ENCODE results near the gene MAGI2. TPM values are rescaled to one million over a fixed set of nuclear protein-coding genes. Genes with fewer than 3 reads are reported as not detected.

MAGI2 gene
- total RNA-seq, 1 experiment from 2014 or later, result 14.3 TPM

DNA sequence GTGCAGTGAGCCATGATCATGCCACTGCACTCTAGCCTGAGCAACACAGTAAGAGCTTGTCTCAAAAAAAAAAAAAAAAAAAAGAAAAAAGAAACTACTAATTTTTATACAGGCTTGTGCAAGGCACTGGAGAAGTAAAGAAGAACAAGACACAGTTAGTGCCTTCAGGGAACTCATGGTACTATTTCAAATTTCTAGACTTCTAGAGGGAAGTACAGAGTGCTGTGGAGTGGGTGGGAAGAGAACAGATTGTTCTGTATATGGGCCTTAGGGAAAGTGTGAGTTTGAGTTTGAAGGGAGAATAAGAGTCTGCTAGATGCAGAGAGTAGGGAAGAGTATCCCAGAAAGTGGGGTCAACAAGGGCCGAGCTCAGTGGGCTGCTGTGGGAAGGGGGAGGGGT lies 1420.1 kb downstream of the MAGI2 start:
- H3T11ph ChIP-seq (ENCODE audit: low read length), result no peak overlapping the region
- H2AK5ac ChIP-seq (ENCODE audit: insufficient read length, low read length), result no peak overlapping the region
- H2AFZ ChIP-seq (ENCODE audit: low read length), result no peak overlapping the region
- no peak overlapping the region for H3K18ac ChIP-seq (ENCODE audit: insufficient read length, low read depth, low read length)
- peaks cover 3% of the 10 kb centered on the region; the same call in 1 of the 2 replicates for H3K4me1 ChIP-seq (ENCODE audit: insufficient read depth, low read length)
- no peak for DNase-seq
- no peaks in the 10 kb centered on the region for H3K79me2 ChIP-seq (ENCODE audit: insufficient read depth, low read length)
- no peak overlapping the region for H2BK120ac ChIP-seq (ENCODE audit: low read depth, low read length, poor library complexity, severe bottlenecking)
- no peak overlapping the region for H3K23ac ChIP-seq (ENCODE audit: insufficient read length, low read depth, low read length)
- H3K27me3 Mint-ChIP-seq (ENCODE audit: low read depth), result no peaks in the 10 kb centered on the region; the same call in none of the 2 replicates
- no peak for TF ChIP-seq CTCF (conservative IDR thresholded peaks at IDR 0.05)
- H4K8ac ChIP-seq (replicated peaks; ENCODE audit: insufficient read length, low read depth, low read length), result no peak overlapping the region
- WGBS (ENCODE audit: extremely low coverage, insufficient read length, low lambda C conversion rate), result no CpG with 5 or more reads among the region's 1 CpG
- H3K9me3 Mint-ChIP-seq, result no peaks in the 10 kb centered on the region; a peak in 1 of 5 replicates
- H3K4me3 Mint-ChIP-seq, result no peak overlapping the region
- no peak overlapping the region for H2BK20ac ChIP-seq (ENCODE audit: low read depth, low read length, poor library complexity, severe bottlenecking)
- H3K9me3 ChIP-seq (ENCODE audit: control insufficient read depth, low read depth, low read length), result no peaks in the 10 kb centered on the region
- no peaks in the 10 kb centered on the region for H4K20me1 ChIP-seq (ENCODE audit: control insufficient read depth, insufficient read depth, insufficient read length)
- peaks cover 22 to 24% of the 10 kb centered on the region in 2 experiments for H3K4me1 Mint-ChIP-seq
- no peak overlapping the region for H3K56ac ChIP-seq (ENCODE audit: insufficient read length, low read depth, low read length)
- H4K91ac ChIP-seq (ENCODE audit: insufficient read length, low read depth, low read length), result no peak overlapping the region
- H4K5ac ChIP-seq (ENCODE audit: insufficient read length, low read depth, low read length), result no peak overlapping the region
- no peaks in the 10 kb centered on the region for H3K23me2 ChIP-seq (ENCODE audit: insufficient read length, low read depth, low read length, poor library complexity, severe bottlenecking)
- H3K4ac ChIP-seq (ENCODE audit: low read depth, low read length), result no peak overlapping the region
- no peak overlapping the region for H3K14ac ChIP-seq (ENCODE audit: insufficient read depth, low read length)
- no peaks in the 10 kb centered on the region for H3K36me3 Mint-ChIP-seq (ENCODE audit: insufficient read depth in 1 of 3, low read depth in 3 of 3)
- H2BK15ac ChIP-seq (ENCODE audit: low read depth, low read length), result no peak overlapping the region
- no peaks in the 10 kb centered on the region for H3K27me3 ChIP-seq (ENCODE audit: insufficient read depth, low read length)
- no peak overlapping the region for H2BK12ac ChIP-seq (ENCODE audit: insufficient read length, low read depth, low read length)
- H3K9ac ChIP-seq (ENCODE audit: extremely low read depth, insufficient read length, low read length), result no peak overlapping the region
- no peak overlapping the region for H3K4me2 ChIP-seq (ENCODE audit: insufficient read depth, insufficient read length, low read length)
- no peak overlapping the region for H2BK5ac ChIP-seq (ENCODE audit: insufficient read length, low read length)
- no peak overlapping the region for H3K27ac ChIP-seq (ENCODE audit: insufficient read length, low read depth, low read length)
- H3K79me1 ChIP-seq (ENCODE audit: insufficient read depth, low read depth, low read length, poor library complexity, severe bottlenecking), result no peaks in the 10 kb centered on the region
- H3K27ac Mint-ChIP-seq, result no peak overlapping the region
